ENCODE data around the gene WDTC1. TPM values are rescaled to one million over a fixed set of nuclear protein-coding genes. Genes with fewer than 3 reads are reported as not detected.

WDTC1 gene
- total and polyA plus RNA-seq, 2 experiments from 2014 or later, result 3.8 to 14.0 TPM

- Histone ChIP-seq H3F3A (replicated peaks; ENCODE audit: low read depth) (0 out of 2 replicates have a peak, but pooled peaks cover 6% of the 10 kb centered on the region), H2AFZ (0 out of 2 replicates have a peak overlapping the region, but pooled peaks have one; percentile 91), H3K36me3 (ENCODE audit: insufficient read depth) (no peaks in the 10 kb centered on the region), H3K9me2 (ENCODE audit: insufficient read depth) (no peaks in the 10 kb centered on the region), H3K27ac (ENCODE audit: low read depth) (no peak overlapping the region), H3K4me2 (peak overlapping the region; percentile 98), H3K4me1 (ENCODE audit: insufficient read depth) (peaks cover 9% of the 10 kb centered on the region), H3K79me2 (replicated peaks; ENCODE audit: insufficient read depth) (0 out of 2 replicates have a peak, but pooled peaks cover 4% of the 10 kb centered on the region), H3K4me3 (peak overlapping the region; percentile 84), H4K20me1 (replicated peaks; ENCODE audit: insufficient read depth) (no peaks in the 10 kb centered on the region; the same call in 1 of the 2 replicates), H3K27me3 (ENCODE audit: insufficient read depth) (peaks cover 11% of the 10 kb centered on the region; the same call in 1 of the 2 replicates)
- Mint-ChIP-seq H3K9me3 (no peaks in the 10 kb centered on the region; the same call in 2 of the 3 replicates), H3K4me3 (peak overlapping the region; percentile 93), H3K36me3 (ENCODE audit: low read depth) (no peaks in the 10 kb centered on the region), H3K27ac (no peak overlapping the region), H3K27me3 (ENCODE audit: insufficient read depth, low read depth, poor library complexity) (peaks cover 10% of the 10 kb centered on the region), H3K4me1 (peaks cover 16% of the 10 kb centered on the region)
- DNase-seq (ENCODE audit: low spot score) (no peak), ATAC-seq (no peak)
- no peak for TF ChIP-seq ZNF331 (CRISPR knock-in tag; IDR thresholded peaks at IDR 0.05; ENCODE audit: low read depth)
- TF ChIP-seq STAT1 (IDR thresholded peaks at IDR 0.05; ENCODE audit: unreplicated experiment), result no peak
- TF ChIP-seq CREB1 (CRISPR knock-in tag; IDR thresholded peaks at IDR 0.05; ENCODE audit: low read depth), result no peak
- no peak for TF ChIP-seq ZNF114 (CRISPR knock-in tag; IDR thresholded peaks at IDR 0.05)
- no peak for TF ChIP-seq CTCF (conservative IDR thresholded peaks at IDR 0.05; ENCODE audit: low read depth in 2 of 2)
- TF ChIP-seq NANOG (IDR thresholded peaks at IDR 0.05; ENCODE audit: borderline replicate concordance), result no peak
- TF ChIP-seq JUNB (IDR thresholded peaks at IDR 0.05; ENCODE audit: unreplicated experiment), result no peak
- TF ChIP-seq POLR2AphosphoS5 (IDR thresholded peaks at IDR 0.05; ENCODE audit: low read depth), result no peak
- no peak for TF ChIP-seq ZNF462 (CRISPR knock-in tag; IDR thresholded peaks at IDR 0.05)
- no peak for TF ChIP-seq EZH2 (IDR thresholded peaks at IDR 0.05; ENCODE audit: low read depth, unreplicated experiment)
- TF ChIP-seq EZH2phosphoT487 (IDR thresholded peaks at IDR 0.05; ENCODE audit: unreplicated experiment), result no peak
- TF ChIP-seq ETS1 (IDR thresholded peaks at IDR 0.05), result no peak
- no peak for TF ChIP-seq REST (IDR thresholded peaks at IDR 0.05; ENCODE audit: unreplicated experiment)
Observed at GRCh38 chr1:27235827-27236226, 1.4 kb downstream of the WDTC1 start.

All from GM23338 (cell line).